M059J (cell line): ENCODE measurements around the gene NPY4R. TPM values are rescaled to one million over a fixed set of nuclear protein-coding genes. Genes with fewer than 3 reads are reported as not detected.
"Not testable (repeated sequence)": the region's sequence is repeated elsewhere in the genome, so short reads cannot be mapped to it uniquely, and the experiment has no call there.

Source experiments
- DNase-seq: peaks from one replicate; pipeline ENCODE4 v3.0.0-alpha.2; 2012; ENCODE audit warnings: low read depth
- total RNA-seq: library from RNA; depleted of rRNA; stranded (reverse); fragments of >200 nt; shearing (Covaris generic); gene quantifications from 2 replicates; pipeline ENCODE4 v1.2.3, GENCODE V29; 2014; rRNA removed

NPY4R gene, protein sequence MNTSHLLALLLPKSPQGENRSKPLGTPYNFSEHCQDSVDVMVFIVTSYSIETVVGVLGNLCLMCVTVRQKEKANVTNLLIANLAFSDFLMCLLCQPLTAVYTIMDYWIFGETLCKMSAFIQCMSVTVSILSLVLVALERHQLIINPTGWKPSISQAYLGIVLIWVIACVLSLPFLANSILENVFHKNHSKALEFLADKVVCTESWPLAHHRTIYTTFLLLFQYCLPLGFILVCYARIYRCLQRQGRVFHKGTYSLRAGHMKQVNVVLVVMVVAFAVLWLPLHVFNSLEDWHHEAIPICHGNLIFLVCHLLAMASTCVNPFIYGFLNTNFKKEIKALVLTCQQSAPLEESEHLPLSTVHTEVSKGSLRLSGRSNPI
- 2.2 and 2.9 TPM in 2 replicates for total RNA-seq

DNA sequence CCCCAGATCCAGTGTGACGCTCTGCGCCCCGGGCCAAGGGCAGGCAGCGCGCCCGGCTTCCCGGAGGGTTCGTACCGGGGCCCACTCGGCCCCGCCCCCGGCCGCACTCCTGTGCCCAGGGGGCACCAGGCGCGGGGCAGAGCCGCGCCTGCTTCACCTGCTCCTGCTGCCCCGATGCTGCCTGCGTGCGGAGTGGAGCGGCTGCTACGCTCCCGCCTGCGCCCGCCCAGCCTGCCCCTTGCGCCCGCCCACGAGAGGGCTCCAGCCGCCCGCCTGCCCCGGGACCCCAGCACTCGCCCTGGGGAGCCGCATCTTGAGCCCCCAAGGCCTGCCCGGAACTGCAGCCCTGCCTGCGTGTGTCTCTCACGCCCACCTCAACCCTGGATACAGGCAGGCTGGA lies at the start of gene NPY4R:
Gene NPY4R (minus strand): TSS at position 194 of the 400 bp plus-strand sequence. CDS start 3,323 bp downstream, outside the sequence.
- not testable (repeated sequence) for DNase-seq

DNA sequence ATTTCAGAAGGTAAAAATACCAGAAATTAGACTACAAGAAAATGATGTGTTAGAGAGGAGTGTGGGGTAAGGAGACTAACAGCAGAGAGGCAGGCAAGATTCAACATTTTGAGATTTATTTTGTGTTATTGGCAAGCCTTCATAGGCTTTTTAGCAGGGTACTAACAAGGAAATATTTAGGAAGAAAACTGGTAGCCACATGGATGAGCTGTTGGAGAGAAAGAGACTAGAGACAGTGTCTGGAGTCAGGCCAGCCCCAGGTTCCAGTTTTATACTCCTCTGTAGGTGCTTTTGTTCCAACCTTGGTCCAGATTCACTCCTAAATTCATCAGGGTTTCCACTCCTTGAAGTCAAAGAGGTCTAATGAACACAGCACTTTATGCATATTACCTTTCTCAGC lies 49.6 kb upstream of the NPY4R start:
- no peak for DNase-seq

- DNase-seq: no peak
Measured at GRCh38 chr10:46514899-46515298, 49.1 kb upstream of the NPY4R start.

DNA sequence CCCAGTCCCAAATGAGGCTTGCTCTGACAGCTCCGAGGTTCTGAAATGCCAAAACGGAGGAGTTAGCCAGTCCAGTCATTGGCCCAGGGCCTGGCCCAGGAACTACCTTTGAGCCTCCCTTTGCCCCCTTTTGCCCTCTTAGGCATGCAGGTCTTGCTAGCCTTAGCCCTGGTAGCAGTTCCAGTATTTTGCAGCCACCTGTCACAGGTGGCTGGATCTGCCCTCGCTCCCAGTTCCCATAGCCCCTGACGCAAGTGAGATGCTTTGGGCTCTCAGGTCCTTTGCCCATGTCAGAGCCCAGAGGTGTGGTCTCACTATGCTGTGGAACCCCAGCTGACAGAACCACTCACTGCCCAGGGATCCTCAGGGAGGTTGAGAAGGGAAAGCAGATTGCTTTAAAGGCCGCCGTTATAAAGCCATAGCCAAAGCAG lies 48.7 kb upstream of the NPY4R start:
- DNase-seq: no peak

- not testable (repeated sequence) for DNase-seq
Measured at GRCh38 chr10:46513333-46513732, 47.6 kb upstream of the NPY4R start.

DNA sequence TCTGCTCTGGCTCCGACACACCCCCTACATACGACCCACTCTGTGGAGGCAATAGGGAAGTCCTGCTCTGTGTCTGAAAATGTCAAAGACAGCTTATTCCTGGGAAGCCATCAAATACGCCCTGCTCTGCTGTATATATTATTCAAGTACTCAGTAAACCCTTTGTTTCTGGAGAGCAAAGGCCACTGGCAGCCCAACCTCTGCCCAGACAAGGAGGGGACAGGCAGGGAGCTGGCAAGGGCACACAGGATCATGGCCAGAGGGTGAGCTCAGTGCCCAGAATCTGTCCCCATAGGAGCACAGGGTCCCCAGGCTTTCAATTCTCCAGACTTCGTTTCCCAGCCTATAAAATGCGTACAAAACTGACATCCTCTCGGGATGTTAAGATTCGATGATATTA lies 47.0 kb upstream of the NPY4R start:
- DNase-seq: not testable (repeated sequence)

GRCh38 chr10:46512002-46512401 lies 46.2 kb upstream of the NPY4R start:
- DNase-seq: not testable (repeated sequence)

DNA sequence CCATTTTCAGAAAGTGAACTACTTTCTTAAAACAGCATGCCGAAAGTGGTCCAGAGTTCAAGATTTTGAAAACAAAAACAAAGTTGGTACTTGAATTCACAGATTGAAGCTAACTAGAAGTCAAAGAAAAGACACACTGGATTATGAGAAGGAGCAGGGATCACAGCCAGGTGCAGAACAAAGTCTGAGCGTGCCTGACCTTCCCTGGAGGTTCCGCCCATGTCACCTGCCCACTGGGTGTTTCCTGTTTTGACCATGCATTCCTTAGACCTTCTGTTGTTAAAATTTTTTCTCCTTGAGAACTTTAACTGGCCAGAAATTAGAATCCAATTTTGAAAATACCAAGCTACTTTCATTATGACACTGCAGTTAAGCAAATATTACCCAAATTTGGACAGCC lies 34.2 kb upstream of the NPY4R start:
- DNase-seq: not testable (repeated sequence)

- not testable (repeated sequence) for DNase-seq
Measured at GRCh38 chr10:46498985-46499703, 33.4 kb upstream of the NPY4R start.

DNA sequence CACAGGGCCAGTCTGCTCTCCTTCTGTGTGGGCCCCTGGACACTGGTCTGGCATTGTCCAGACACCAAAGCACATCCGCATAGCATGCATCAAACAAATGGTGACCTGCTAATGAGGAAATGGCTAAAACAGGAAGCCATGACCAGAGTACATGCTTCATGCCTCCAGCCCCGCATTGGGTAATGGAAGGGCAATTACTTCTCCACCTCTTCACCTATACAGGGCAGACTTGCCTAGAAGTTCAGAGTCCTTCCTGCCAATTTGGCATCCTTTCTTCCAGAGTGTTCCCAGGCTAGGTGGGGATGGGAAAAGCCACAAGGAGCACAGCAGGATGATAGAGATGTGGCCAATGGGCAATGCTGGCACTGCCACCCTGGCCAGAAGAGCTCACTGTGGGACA lies 32.1 kb upstream of the NPY4R start:
- DNase-seq: not testable (repeated sequence)

GRCh38 chr10:46497401-46497800 lies 31.6 kb upstream of the NPY4R start:
- not testable (repeated sequence) for DNase-seq

- DNase-seq: not testable (repeated sequence)
Measured at GRCh38 chr10:46491364-46492114, 25.8 kb upstream of the NPY4R start.

- DNase-seq: not testable (repeated sequence)
Measured at GRCh38 chr10:46490285-46490684, 24.5 kb upstream of the NPY4R start.

DNA sequence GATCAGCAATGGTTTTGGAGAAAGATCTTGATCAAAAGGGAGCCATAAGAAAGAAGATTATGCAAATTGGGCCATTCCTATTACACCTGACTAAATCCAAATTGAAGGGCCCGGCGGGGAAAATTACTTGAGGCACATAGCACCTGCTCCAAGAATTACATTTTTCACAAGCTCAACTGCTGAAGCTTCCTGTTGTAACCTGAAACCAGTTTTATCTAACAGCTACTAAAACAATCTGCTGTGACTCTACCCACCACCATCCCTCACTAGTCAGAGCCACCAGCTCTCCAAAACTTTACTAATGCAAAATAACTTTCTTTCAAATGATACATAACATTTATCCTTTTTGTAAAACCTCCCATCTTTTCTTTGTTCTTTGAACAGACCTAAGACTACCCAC lies 20.7 kb upstream of the NPY4R start:
- DNase-seq: not testable (repeated sequence)

DNA sequence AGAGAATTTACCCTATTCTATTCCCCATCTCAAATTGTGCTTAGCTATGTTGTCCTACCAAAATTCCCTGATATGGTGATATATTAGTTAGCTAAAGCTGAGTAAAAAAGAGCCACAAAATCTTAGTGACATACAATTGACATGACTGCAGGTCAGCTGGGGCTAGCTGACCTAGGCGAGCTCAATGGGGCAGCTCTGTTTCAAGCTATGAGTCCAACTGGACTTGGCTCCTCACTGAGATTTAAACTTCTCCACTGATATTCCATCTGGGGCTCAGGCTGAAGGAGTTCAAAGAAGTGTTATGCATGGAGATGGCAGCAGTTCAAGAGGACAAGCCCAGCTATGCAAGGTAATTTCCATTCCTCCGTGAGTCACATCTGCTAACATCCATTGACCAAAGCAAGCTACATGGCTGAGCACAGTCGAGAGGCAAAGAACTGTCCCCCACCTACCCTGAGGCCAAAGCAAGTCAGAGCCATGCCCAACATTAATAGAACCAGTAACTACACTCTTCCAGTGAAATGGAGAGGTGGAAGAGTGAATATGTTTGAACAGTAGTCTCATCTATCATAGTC lies 9.1 kb upstream of the NPY4R start:
- peak; percentile 27 for DNase-seq

DNA sequence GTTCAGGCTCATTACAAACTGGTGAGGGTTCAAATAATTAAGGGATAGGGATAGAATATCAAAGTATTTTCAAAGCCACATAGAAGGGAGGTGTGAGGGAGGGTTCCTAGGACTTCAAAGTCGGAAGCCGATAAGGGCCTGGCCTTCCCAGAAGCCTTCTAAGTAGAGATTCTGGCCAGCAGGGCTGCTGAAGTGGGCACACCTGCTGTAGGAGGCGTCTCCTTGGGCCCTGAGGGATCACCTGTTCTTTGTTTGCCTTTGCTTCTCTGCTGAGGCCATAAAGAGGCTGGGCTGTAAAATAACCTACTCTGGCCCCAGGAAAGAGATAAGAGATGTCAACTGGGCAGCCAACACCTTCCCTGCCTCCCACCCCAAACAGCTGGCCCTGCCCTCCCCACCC lies 8.0 kb upstream of the NPY4R start:
- DNase-seq: not testable (repeated sequence)

- not testable (repeated sequence) for DNase-seq
Measured at GRCh38 chr10:46470134-46470533, 4.4 kb upstream of the NPY4R start.

DNA sequence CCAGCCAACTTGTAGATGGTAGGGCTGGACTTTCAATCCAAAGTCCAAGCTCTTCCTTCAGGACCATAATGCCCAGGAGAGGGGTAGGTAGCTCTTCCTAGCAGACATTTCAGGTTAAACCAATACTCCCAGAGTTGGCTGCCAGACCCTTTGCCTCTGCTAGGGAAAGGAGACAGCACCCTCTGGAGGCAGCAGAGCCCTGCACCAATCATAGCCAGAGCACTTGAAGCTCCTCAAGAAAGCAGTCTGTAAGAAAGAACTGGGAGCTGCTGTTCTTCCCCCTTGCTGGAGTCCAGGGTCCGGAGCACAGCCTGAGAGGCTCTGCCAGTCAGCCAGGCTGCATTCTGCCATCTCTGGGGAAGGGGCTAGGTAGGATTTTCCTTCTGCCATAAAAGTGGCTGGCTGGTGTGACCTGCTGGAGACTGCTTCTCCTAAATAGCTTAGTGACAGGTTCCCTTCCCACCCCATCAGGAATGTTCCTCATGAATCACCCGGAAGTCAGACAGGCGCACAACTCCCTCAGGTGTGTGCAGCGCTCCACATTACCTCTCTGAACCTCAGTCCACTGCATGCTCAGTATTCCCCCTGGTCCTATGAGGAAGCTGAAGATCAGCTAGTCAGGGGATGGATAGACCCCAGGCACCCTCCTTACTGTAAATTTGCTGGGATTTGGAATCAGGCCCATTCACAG lies 2.5 kb upstream of the NPY4R start:
- DNase-seq: not testable (repeated sequence)

DNA sequence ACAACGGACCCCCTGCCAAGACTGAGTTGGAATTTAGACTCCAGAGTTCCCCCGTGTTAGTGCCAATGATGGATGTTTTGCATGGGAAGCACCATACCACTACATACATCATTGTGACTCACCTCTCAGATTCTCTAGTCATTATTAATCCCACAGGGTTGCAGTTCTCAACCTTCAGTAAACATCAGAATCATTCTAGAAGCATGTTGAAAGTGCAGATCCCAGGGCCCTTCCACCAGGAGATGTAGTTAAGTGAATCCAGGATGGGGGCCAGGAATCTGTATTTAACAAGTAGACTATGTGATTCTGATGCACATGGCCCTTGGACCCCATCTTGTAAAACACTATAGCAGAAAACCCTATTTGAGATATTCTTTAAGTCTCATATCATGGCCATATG lies 2.1 kb downstream of the NPY4R start:
- peak; percentile 31 for DNase-seq

DNA sequence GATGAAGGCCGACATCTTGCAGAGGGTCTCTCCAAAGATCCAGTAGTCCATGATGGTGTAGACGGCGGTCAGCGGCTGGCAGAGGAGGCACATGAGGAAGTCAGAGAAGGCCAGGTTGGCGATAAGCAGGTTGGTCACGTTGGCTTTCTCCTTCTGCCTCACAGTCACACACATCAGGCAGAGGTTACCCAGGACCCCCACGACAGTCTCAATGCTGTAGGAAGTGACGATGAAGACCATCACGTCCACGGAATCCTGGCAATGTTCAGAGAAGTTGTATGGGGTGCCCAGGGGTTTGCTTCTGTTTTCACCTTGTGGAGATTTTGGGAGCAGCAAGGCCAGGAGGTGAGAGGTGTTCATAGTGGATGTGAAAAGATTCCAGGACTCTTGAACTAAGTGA lies 3.5 kb downstream of the NPY4R start:
- DNase-seq: not testable (repeated sequence)

GRCh38 chr10:46459579-46459978 lies 6.2 kb downstream of the NPY4R start:
- DNase-seq: not testable (repeated sequence)
